Measurements from ENCODE around the gene ZNF587B. TPM values are rescaled to one million over a fixed set of nuclear protein-coding genes. Genes with fewer than 3 reads are reported as not detected.
"Not testable (repeated sequence)": the region's sequence is repeated elsewhere in the genome, so short reads cannot be mapped to it uniquely, and the experiment has no call there.

The ZNF587B gene
- total RNA-seq, 1 donor from 2014 or later = 29.8 TPM

DNA sequence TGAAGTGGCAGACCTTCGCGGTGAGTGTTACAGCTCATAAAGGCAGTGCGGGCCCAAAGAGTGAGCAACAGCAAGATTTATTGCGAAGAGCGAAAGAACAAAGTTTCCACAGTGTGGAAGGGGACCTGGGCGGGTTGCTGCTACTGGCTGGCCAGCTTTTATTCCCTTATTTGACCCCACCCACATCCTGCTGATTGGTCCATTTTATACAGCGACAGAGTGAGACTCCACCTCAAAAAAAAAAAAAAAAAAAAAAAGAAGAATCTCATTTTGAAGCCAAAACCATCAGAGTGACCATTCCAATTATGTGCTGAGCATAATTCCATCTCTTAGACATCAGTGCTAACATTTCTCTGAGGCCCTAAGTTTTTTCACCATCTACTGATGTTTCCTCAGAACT, 13.4 kb upstream of the ZNF587B start:
- TF ChIP-seq, protein P1, sequence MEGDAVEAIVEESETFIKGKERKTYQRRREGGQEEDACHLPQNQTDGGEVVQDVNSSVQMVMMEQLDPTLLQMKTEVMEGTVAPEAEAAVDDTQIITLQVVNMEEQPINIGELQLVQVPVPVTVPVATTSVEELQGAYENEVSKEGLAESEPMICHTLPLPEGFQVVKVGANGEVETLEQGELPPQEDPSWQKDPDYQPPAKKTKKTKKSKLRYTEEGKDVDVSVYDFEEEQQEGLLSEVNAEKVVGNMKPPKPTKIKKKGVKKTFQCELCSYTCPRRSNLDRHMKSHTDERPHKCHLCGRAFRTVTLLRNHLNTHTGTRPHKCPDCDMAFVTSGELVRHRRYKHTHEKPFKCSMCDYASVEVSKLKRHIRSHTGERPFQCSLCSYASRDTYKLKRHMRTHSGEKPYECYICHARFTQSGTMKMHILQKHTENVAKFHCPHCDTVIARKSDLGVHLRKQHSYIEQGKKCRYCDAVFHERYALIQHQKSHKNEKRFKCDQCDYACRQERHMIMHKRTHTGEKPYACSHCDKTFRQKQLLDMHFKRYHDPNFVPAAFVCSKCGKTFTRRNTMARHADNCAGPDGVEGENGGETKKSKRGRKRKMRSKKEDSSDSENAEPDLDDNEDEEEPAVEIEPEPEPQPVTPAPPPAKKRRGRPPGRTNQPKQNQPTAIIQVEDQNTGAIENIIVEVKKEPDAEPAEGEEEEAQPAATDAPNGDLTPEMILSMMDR (IDR thresholded peaks at IDR 0.05; ENCODE audit: unreplicated experiment) = no peak
- H3K36me3 Mint-ChIP-seq (ENCODE audit: insufficient read depth) = peaks cover 10% of the 10 kb centered on the region
- peaks cover 75% of the 10 kb centered on the region for H3K4me1 Mint-ChIP-seq (ENCODE audit: low read depth)
- no peak for DNase-seq (ENCODE audit: low spot score, unreplicated experiment)
- H3K4me3 Mint-ChIP-seq (ENCODE audit: low read depth) = peak overlapping the region; percentile 95
- H3K27ac Mint-ChIP-seq = peak overlapping the region; percentile 97
- no peaks in the 10 kb centered on the region for H3K27me3 Mint-ChIP-seq
- H3K9me3 Mint-ChIP-seq (ENCODE audit: low read depth) = no peaks in the 10 kb centered on the region

DNA sequence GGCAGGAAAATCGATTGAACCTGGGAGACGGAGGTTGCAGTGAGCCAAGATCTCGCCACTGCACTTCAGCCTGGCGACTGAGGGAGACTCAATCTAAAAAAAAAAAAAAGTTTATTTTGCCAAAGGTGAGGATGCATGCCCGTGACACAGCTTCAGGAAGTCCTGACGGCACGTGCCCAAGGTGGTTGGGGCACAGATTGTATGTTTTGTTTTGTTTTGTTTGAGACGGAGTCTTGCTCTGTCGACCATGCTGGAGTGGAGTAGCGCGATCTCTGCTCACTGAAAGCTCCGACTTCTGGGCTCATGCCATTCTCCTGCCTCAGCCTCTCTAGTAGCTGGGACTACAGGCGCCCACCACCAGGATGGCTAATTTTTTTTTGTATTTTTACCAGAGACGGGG, 12.1 kb upstream of the ZNF587B start:
- Mint-ChIP-seq H3K36me3 (ENCODE audit: insufficient read depth) (peaks cover 9% of the 10 kb centered on the region), H3K4me1 (ENCODE audit: low read depth) (peaks cover 72% of the 10 kb centered on the region), H3K27ac (peak overlapping the region; percentile 91), H3K9me3 (ENCODE audit: low read depth) (no peaks in the 10 kb centered on the region), H3K4me3 (ENCODE audit: low read depth) (peak overlapping the region; percentile 94), H3K27me3 (no peaks in the 10 kb centered on the region)
- DNase-seq (ENCODE audit: low spot score, unreplicated experiment) = no peak
- TF ChIP-seq, protein P1 (IDR thresholded peaks at IDR 0.05; ENCODE audit: unreplicated experiment) = no peak

DNA sequence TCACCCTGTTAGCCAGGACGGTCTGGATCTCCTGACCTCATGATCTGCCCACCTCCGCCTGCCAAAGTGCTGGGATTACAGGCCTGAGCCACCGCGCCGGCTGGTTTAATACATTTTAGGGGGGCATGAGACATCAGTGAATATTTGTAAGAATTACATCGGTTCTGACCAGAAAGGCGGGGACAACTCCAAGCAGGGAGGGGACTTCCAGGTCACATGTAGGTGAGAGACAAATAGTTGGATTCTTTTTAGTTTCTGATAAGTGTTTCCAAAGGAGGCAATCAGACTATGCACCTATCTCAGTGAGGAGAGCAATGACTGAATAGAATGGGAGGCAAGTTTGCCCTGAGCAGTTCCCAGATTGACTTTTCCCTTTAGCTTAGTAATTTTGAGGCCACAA, 11.7 kb upstream of the ZNF587B start:
- H3K36me3 Mint-ChIP-seq (ENCODE audit: insufficient read depth) = peaks cover 9% of the 10 kb centered on the region

DNA sequence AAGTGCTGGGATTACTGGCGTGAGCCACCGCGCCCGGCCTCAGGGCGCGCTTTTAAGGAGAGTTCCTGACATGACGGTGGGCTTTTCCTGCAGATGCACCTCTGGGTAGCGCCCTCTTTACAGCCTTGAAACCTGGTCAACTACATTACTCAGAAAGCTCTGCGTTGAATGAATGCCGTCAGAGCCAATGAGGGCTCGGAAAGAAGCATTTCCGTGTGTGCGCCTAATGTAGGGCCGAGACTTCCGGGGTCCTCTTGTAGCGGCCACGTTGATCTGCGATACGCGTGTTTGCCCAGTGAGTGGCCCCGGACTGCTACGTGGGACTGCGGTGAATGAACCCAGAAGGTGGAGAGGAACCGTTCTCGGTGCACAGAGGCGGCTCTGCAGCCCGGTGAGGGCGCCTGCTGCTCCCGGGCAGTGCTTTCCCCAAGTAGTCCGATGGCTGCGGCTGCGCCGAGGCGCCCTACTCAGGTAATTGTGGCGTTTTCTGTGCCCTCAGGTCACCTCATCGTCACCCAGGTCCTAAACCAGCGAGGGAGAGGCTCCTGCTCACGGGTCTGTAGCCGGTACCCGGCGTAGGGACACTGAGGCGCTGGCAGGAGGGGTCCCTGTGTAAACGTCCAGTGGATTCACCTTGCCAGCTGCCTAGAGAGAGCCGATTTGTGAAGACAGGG, 10.5 kb upstream of the ZNF587B start:
- peaks cover 76% of the 10 kb centered on the region for H3K4me1 Mint-ChIP-seq (ENCODE audit: low read depth)

More for the DNA sequence above, 11.7 kb upstream of the ZNF587B start:
- TF ChIP-seq, protein P1 (IDR thresholded peaks at IDR 0.05; ENCODE audit: unreplicated experiment) = no peak
- no peaks in the 10 kb centered on the region for H3K27me3 Mint-ChIP-seq
- no peak for DNase-seq (ENCODE audit: low spot score, unreplicated experiment)
- peak overlapping the region; percentile 94 for H3K4me3 Mint-ChIP-seq (ENCODE audit: low read depth)
- H3K9me3 Mint-ChIP-seq (ENCODE audit: low read depth) = no peaks in the 10 kb centered on the region
- H3K4me1 Mint-ChIP-seq (ENCODE audit: low read depth) = peaks cover 72% of the 10 kb centered on the region
- peak overlapping the region; percentile 91 for H3K27ac Mint-ChIP-seq

DNA sequence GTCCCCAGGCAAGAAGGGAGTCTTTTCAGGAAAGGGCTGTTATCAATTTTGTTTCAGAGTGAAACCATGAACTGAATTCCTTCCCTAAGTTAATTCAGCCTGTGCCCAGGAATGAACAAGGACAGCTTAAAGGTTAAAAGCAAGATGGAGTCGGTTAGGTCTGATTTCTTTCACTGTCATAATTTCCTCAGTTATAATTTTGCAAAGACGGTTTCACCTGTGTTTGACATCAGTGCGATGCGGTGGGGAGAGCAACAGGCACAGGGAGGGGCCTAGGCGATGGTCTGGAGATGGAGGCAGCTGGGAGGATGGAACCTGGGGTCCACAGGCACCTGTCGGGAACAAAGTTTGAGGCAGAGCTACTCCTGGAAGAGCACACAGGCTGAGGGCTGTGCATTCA, 9.5 kb upstream of the ZNF587B start:
- H3K9me3 Mint-ChIP-seq (ENCODE audit: low read depth) = no peaks in the 10 kb centered on the region
- peaks cover 11% of the 10 kb centered on the region for H3K36me3 Mint-ChIP-seq (ENCODE audit: insufficient read depth)
- DNase-seq (ENCODE audit: low spot score, unreplicated experiment) = no peak
- TF ChIP-seq, protein P1 (IDR thresholded peaks at IDR 0.05; ENCODE audit: unreplicated experiment) = no peak
- H3K27ac Mint-ChIP-seq = peak overlapping the region; percentile 98
- H3K4me3 Mint-ChIP-seq (ENCODE audit: low read depth) = peak overlapping the region; percentile 94
- H3K27me3 Mint-ChIP-seq = no peaks in the 10 kb centered on the region
- peaks cover 70% of the 10 kb centered on the region for H3K4me1 Mint-ChIP-seq (ENCODE audit: low read depth)

More for the DNA sequence above, 10.5 kb upstream of the ZNF587B start:
- H3K9me3 Mint-ChIP-seq (ENCODE audit: low read depth) = no peaks in the 10 kb centered on the region
- peak; percentile 54 for DNase-seq (ENCODE audit: low spot score, unreplicated experiment)
- peak overlapping the region; percentile 98 for H3K27ac Mint-ChIP-seq
- no peaks in the 10 kb centered on the region for H3K27me3 Mint-ChIP-seq
- peak overlapping the region; percentile 94 for H3K4me3 Mint-ChIP-seq (ENCODE audit: low read depth)
- TF ChIP-seq, protein P1 (IDR thresholded peaks at IDR 0.05; ENCODE audit: unreplicated experiment) = no peak
- H3K36me3 Mint-ChIP-seq (ENCODE audit: insufficient read depth) = peaks cover 11% of the 10 kb centered on the region

DNA sequence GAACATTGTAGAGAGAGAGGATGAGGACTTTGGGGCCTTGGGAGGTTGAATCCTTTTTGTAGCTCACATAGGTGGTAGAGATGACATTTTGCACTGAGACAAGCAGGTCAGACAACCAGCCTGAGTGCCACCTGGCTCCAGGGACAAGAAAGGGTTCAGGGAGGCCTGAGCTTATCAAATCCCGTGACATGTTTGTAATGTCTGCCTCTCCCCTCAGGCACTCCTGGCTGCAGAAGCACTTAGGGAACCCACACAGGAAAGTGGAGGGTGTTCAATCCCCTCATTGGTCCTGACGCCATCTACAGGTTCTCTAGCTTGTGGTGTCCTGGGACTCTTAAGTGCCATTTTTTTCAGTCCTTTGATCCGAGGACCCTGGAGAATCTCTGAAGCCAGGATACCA, 9.0 kb upstream of the ZNF587B start:
- Mint-ChIP-seq H3K4me3 (ENCODE audit: low read depth) (peak overlapping the region; percentile 94), H3K27ac (peak overlapping the region; percentile 98), H3K36me3 (ENCODE audit: insufficient read depth) (peaks cover 13% of the 10 kb centered on the region), H3K4me1 (ENCODE audit: low read depth) (peaks cover 67% of the 10 kb centered on the region)
- H3K9me3 Mint-ChIP-seq (ENCODE audit: low read depth); H3K27me3 Mint-ChIP-seq; DNase-seq (ENCODE audit: low spot score, unreplicated experiment): not testable (repeated sequence)

DNA sequence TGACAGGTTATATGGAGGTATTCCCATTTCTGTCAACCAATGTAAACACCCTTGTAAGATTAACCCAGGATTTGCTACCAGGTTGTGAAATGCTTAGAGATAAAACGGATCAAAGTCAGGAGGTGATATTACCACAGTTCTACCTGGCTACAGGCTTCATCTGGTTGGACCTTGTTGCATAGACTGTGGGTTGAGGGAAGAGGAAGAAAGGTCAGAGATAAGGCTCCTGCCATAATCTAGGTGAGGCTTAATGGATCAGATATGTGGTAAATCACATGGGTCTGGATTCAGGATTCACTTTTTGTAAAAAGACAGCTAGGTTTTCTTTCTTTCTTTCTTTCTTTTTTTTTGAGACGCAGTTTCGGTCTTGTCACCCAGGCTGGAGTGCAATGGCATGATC, 8.6 kb upstream of the ZNF587B start:
- not testable (repeated sequence) for H3K9me3 Mint-ChIP-seq (ENCODE audit: low read depth); H3K27me3 Mint-ChIP-seq; H3K27ac Mint-ChIP-seq; DNase-seq (ENCODE audit: low spot score, unreplicated experiment); H3K4me3 Mint-ChIP-seq (ENCODE audit: low read depth)
- H3K4me1 Mint-ChIP-seq (ENCODE audit: low read depth) = peaks cover 65% of the 10 kb centered on the region
- peaks cover 14% of the 10 kb centered on the region for H3K36me3 Mint-ChIP-seq (ENCODE audit: insufficient read depth)

DNA sequence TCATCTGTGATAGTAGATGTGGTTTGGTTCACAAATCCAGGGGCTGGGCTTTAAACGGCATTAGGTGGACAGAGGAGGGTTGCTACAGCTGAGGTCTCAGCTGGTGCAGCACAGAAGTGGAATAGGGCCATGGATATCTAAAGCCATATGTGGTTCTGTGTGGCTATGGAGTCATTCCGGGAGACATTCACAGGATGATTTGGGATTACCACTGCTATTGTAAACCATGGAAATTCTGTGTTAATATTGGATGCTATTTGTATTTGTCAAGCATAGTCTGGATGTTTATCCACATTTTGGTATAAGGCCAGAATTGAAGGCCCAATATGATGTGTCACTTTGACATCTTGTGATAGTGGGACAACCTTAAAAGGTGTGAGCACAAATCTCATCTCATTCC, 6.9 kb upstream of the ZNF587B start:
- Mint-ChIP-seq H3K4me3 (ENCODE audit: low read depth) (peak overlapping the region; percentile 55), H3K27ac (peak overlapping the region; percentile 96), H3K4me1 (ENCODE audit: low read depth) (peaks cover 63% of the 10 kb centered on the region), H3K36me3 (ENCODE audit: insufficient read depth) (peaks cover 21% of the 10 kb centered on the region)
- DNase-seq (ENCODE audit: low spot score, unreplicated experiment); H3K9me3 Mint-ChIP-seq (ENCODE audit: low read depth); H3K27me3 Mint-ChIP-seq: not testable (repeated sequence)

Data from progenitor cell of endocrine pancreas (in vitro differentiated cells).